Left renal pelvis (tissue), 4 donors: ENCODE results near the gene TCP11L2. TPM values are rescaled to one million over a fixed set of nuclear protein-coding genes. Genes with fewer than 3 reads are reported as not detected.
"Not testable (repeated sequence)": the region's sequence is repeated elsewhere in the genome, so short reads cannot be mapped to it uniquely, and the experiment has no call there.

ENCODE experiments used
- DNase-seq, 4 donors: peaks; one replicate each; pipeline ENCODE4 v3.0.0-alpha.2; 2013; ENCODE audit warnings: low read depth in 4 of 4, low spot score in 3 of 4
- polyA plus RNA-seq, 4 donors: library from polyadenylated mRNA; unstranded; fragments of 120-200 nt; gene quantifications; one replicate each; pipeline ENCODE4 v1.2.1, GENCODE V29; 2013; ENCODE audit not compliant: insufficient read length in 4 of 4

The TCP11L2 gene
- polyA plus RNA-seq, 4 donors, result 16.8 to 21.8 (median 18.2) TPM

DNA sequence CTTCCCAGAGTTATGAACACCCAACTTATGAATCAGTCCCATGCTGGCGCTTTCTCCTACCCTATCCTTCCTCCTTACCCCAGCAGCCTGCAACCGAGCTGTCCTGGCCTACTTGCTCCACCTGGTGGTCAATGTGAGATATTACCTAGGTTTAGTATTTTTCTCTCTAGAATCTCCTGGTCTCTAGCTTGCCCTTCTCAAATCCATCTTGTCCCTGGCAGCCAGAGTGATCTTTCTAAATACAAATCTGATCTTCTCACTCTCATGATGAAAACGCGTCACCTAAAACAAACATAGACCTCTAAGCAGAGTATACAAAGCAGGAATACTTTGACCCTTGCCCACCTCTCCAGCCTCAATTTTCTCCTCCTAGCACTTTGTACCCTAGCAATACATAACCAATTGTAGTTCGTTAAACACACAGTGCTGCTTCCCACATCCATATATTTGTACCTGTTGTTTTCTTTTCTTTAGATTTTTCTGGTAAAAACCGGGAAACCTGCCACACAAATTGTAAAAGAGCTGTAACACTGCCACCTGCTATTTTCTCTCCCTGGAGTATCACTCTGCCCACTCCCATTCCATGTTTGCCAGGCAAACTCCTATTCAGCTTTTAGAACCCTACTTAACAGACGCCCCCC is 20.0 kb upstream of the TCP11L2 start:
- DNase-seq, result no peak

DNA sequence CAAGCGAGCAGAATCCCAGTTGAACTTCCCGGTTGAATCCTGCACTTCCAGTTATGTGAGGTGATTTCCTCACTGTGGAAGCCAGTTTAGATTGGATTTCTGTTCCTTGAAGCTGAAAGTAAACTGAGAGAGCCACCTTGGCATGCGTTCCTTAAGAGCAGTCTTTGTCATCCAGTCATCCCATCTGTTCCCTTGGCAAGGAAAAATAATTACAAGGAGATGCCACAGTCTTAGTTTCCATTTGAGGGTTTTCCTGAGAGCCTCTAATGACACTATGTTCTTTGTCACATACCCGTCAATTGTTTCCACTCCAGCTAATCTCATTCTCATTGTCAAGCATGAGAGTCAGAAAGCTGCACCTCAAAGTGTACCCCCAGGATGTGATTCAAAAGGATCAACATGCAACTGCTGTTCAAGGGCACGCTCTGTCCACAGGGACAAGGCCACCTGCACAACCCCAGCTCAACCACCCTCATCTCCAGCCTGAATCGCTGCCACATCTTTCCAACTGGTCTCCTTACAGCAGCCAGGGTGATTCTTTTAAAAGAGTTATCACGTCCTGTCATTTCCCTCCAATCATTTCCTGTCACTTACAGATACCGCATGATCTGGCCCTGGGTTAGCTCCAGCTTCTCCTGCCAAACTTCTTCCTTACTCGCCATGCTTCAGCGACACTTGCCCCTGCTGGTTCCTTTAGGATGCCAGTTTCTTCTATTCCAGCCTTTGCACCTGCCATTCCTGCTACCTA is 18.0 kb upstream of the TCP11L2 start:
- no peak for DNase-seq

DNA sequence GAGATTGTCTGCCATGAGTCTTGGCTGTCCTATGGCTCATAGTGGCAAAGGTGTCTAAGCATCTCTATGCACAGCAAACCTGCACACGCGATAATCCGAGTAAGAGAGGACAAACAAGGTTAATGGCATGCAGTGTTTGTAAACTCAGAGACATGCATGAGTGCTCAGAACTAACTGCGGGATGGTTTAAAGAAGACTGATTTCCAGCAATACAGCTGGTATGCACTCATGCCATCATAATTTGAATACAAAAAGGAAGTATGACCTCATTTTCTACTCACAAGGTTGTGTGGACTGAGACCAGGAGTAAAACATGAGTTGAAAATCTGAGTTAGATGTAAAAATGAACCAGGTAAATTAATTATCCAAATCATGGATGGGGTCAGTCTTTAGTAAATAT is 16.6 kb upstream of the TCP11L2 start:
- no peak for DNase-seq

DNA sequence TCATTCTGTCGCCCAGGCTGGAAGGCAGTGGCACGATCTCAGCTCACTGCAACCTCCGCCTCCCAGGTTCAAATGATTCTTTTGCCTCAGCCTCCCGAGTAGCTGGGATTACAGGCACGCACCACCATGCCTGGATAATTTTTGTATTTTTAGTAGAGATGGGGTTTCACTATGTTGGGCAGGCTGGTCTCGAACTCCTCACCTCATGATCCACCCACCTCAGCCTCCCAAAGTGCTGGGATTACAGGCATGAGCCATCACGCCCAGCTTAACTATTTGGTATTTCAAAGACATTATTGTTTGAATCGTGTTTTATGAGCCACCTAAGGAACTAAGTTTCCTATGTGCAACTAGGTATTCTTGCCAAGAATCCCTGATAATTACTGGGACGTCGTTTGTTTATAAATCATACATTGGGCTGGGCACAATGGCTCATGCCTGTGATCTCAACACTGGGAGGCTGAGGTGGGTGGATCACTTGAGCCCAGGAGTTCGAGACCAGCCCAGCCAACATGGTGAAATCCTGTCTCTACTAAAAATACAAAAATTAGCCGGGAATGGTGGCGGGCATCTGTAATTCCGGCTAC is 15.9 kb upstream of the TCP11L2 start:
- DNase-seq, result not testable (repeated sequence)

DNA sequence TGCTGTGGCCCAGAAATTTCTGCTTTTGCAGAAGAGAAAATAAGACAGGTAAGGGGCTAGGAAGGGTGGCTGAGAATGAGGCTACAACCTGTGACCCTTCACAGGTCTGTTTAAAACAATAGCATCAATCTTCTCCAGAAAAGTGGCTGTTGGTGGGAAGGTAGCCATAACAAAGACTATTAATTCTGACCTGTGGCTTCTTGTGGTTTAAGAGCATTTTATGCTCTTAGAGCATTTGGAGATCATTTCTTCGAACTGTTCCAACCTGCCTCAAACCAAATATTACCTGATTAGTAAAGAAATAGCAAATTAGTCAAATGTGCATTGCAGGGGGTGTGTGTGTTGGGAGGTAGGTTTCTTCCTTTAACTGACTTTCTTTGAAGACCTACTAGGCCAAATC is 15.2 kb upstream of the TCP11L2 start:
- DNase-seq, result no peak

DNA sequence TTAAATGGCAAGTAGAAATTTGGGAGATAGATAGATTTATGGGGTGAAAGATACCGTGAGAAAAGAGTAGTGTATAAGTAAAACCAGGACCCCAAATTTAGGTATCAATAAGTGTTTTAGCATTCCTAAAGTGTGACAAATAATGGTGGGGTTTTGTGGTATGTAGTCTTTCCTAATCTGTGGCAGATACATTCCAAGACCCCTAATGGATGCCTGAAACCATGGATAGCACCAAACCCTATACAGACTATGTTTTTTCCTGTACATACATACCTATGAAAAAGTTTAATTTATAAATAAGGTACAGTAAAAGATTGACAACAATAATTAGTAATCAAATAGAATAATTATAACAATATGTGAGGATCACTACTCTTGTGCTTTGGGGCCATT is 14.4 kb upstream of the TCP11L2 start:
- DNase-seq, result no peak

DNA sequence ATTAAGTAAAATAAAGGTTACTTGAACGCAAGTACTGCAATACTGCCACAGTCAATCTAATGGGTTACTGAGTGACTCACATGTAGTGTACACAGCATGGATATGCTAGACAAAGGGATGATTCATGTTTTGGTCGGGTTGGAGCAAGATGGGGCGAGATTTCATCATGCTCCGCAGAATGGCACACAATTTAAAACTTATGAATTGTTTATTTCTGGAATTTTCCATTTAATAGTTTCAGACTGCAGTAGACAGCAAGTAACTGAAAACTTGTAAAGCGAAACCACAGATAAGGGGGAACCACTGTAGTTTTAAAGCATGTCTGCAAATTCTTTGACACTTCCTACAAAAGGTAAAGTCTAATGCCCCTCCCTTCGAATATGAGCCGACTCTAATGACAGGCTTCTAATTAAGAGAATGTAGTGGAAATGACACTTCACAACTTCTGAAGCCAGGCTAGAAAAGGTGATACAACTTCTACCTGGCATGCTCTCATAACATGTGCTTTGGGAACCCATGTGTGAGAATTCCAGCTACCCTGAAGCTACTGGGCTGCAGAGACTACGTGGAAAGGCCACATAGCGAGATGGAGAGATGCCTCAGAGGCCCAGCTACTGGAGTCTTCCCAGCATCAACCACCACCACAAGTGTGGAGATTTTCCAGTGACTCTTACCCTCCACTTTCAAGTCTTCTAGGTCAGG is 13.9 kb upstream of the TCP11L2 start:
- no peak for DNase-seq

DNA sequence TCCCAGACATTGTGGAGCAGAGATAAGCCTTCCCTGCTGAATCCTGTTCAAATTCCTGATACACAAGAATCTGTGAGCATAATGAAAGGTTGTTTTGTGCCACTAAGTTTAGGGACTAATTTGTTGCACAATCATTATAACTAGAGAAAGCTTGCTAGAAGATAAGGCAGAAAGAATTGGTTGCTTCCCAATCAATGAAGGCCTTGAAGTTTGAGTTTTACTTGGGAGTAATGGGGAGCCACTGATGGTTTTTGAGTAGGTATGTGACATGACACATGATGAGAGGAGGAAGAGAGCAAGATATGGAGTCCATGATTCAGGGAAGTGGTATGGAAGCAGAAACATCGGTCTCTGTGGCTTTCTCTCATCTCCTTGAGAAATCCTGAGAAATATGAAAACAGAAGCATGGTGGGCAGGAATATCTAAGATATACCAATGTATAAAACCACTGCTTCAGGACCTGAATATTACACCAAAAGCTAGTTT is 13.3 kb upstream of the TCP11L2 start:
- no peak for DNase-seq

DNA sequence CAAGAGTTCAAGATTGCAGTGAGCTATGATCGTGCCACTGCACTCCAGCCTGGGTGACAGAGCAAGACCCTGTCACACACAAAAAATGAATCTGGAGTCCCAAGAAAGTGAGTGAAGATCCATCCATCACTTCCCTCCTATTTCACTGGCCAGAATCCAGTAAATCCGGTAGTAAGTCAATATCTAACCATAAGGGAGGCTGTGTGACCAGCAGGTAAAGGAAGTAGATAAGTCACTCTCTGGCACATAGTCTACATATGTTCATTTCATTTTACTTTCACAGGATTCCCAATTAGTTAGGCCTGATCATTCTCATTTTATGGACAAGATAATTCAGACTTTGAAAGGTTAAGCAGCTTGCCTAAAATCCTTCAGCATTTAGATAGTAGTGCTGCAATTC is 11.9 kb upstream of the TCP11L2 start:
- no peak for DNase-seq

DNA sequence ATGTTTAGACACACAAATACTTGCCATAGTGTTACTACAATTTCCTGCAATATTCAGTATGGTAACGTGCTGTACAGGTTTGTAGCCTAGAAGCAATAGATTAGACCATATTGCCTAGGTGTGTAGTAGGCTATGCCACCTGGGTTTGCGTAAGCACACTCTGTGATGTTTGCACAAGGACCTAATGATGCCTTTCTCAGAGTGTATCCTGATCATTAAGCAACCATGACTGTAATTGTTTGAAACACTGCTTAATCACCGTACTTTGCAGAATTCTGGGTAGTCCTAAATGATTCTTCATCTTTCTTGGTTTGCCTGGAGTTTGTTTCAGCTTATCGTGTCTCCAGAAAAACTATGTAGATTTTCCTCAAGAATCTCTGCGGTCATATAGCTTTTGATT is 11.2 kb upstream of the TCP11L2 start:
- DNase-seq, result no peak

DNA sequence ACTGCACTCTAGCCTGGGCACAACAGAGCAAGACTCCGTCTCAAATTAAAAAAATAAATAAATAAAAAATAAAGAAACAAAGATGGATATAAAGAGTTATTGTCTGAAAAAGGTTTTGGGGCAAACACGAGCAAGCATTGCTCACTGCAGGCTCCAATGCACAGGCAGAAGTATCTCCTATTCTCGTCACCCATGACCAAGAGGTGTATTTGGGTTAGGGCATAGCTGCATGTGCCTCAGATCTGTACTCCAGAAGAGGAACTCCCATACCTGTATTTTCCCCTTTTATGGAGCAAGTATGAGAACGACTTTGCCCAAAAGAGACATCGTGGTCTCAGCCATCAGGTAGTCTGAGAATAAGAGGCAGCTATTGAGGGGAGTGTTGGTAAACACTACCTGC is 10.2 kb upstream of the TCP11L2 start:
- DNase-seq, result no peak

DNA sequence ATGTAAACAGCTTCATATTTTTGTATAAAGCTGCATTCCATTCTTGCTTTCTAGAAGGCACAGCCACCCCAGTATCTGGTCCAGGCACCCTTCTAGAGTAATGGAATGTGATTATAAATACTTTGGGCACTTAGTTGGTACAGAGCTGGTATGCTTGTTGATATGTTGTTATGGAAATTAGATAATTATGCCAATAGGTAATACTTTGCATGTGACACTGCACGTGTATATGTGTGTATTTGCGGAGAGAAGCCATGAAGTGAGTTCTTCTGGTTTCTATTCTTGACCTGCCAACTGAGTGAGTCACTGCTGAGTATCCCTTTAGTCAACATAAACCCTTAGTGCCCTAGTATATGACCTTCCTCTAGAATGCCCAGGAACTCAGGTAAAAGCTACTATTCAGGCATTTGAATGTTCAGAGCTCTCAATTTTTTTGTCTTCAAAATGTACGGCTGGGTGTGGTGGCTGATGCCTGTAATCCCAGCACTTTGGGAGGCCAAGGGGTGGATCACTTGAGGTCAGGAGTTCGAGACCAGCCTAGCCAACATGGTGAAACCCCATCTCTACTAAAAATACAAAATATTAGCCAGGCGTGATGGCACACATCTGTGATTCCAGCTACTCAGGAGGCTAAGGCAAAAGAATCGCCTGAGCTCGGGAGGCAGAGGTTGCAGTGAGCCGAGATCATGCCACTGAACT is 6.2 kb upstream of the TCP11L2 start:
- DNase-seq, result no peak

DNA sequence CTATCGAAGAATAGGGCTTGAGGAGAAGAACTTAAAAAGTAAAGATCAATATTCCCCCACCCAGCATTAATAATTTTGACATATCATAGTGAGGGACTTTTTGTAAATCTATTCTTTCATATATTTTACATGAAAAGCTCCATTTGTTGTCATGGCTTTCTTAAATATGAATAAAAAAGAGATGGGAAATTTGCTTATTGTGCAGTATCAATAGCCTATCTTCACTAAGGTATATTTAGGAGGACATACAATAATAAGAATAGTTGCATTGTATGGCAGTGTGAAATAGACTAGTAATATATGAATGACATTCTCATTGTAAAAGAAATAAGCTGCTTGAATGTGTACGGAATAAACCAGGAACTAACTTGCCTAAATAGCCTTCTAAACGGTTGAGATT is 5.5 kb upstream of the TCP11L2 start:
- no peak for DNase-seq

DNA sequence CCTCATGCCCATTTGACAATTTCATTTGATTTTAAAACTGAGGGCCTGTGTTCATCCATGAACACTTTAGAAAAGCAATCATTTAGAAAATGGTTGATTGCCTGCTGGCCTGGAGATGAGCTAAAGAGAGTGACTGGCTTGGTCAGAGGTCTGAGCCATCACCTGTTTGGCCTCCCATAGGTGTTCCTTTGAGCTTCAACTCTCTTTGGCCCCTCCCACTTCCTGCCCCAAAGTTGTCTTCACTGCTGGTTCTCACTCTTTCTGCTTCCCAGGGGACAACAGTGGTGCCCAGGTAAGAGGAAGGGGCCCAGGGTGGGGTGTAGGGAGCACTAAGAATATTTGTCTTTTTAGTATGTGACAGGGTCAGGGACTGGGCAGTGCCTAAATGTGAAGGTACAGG is 4.9 kb upstream of the TCP11L2 start:
- no peak for DNase-seq

DNA sequence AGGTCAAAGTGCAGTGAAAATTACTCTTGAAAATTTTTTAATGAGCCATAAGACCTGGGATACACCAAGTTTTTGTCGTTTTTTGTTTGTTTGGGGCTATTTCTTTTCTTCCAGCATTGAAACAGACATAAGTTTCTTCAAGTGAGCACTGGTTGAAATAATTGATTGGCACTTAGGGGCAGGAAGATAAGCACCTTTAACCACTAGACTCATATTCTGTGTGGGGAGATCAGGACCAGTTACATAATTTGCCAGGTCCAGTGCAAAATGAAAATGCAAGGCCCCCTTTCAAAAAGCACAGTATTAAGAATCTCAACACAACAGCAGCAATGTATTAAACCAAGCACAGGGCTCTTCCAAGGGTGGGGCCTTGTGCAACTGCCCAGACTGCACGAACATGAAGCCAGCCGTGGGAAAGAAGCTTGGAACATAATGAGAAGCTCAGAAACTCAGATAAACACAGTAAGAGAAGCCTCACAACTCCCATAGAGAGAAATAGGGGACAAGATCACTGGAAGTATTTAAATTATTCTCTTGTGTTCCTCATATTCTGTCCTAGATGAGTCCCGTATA is 3.2 kb upstream of the TCP11L2 start:
- no peak for DNase-seq

DNA sequence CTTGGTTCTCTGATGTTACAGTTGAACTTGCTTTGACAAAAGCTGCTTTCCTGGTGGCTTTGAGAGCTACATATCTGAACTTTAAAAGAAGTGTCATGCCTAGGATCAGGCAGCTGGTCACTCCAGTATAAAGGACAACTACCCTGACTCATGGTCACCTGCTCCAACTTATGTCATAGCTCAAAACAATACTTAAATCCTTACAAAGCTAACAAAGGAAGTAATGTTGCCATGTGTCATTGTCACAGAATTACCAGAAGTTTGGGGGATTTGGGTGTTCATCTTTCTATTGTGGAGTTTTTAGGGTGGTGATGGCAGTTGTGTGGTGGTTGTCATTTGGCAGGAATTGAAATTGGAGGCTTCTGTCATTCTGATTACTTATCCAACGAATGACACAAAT is 1.8 kb upstream of the TCP11L2 start:
- no peak for DNase-seq

DNA sequence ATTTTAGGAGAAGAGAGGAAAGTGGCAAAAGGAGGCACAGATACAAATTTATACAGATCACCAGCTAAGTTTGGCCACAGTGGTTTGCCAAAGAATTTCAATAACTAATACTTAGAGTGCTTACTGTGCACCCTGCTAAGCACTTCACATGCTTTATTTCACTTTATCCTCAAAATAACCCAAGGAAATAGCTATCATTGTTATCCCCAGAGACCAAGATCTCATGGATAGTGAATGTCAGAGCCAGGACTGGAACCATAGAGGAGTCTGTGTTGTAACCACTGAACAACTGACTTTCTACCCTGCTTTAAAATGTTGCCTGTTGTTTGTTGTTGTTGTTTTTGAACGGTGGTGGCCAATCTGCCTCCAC is 1.3 kb upstream of the TCP11L2 start:
- DNase-seq, result no peak

DNA sequence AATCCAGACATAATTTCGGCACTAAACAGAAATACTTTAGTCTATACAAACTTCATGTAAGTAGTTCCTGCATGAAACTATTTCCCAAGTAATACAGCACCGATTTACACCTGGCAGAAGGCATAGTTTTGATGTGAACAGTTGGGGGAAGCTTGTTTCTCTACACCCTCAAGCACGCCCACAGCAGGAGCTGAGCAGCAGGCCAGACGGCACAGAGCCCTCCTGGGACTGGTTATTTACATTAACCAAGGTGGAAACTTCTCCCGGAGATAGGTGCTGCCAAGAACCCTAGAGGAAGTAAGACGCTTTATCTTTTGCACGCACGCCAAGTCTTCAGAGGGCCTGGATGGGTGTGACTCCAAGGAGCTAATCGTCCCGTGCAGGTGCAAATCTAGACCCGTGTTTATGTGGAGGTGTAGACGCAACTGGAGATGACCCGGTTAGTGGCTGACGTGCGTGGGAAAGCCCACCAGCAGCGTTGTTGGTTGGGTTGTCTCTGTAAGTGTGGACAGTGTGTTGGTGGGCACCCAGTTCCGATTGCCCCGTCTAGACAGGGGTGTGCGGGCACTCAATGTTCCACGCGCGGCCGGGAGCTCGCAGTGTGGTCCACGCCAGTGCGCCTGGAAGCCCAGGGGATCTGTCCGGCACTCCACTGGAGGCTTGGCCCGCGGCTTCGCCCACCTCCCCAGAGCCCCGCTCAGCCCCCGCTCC is 767 bp upstream of the TCP11L2 start:
- DNase-seq, result peak in 1 of 4 donors; percentile 27

DNA sequence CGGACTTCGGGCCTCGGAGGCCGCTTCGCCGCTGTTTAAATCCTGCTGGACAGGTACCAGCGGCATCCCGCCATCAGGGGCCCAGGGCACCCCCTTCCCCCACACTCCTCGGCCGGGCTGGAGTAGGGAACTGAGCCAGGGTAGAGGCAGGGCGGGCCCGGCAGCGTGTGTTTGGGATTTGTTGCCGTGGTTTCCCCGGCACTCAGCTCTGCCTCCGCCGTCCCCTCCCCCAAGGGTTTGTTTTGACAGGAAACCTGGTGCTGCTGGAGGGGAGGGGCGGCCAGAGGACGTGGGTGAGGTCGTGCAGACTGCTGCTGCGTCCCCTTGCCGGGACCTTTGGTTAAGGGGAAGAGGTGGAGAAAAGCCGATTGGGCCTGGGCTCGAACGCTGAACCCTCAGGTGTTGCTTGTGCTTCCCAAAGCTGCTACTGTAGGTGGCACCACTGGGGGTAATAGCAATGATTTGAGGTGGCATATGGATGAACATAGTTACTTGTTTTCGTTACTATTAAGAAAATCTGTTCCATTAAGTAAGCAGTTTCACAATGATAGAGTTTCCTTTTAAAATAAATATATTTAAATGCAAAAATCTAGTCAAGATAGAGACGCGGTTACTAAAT is 778 bp downstream of the TCP11L2 start:
- peak in 2 of 4 donors; percentile 60 to 68 for DNase-seq
